ENCODE measurements around the gene ZNF705A. TPM values are rescaled to one million over a fixed set of nuclear protein-coding genes. Genes with fewer than 3 reads are reported as not detected.
A peak's percentile ranks its signal among the peaks of the same experiment; 100 is the strongest.
"Not testable (repeated sequence)": the region's sequence is repeated elsewhere in the genome, so short reads cannot be mapped to it uniquely, and the experiment has no call there.

The ZNF705A gene
- total and polyA plus RNA-seq, 7 donors, result 0.01 TPM; not detected in 6

DNA sequence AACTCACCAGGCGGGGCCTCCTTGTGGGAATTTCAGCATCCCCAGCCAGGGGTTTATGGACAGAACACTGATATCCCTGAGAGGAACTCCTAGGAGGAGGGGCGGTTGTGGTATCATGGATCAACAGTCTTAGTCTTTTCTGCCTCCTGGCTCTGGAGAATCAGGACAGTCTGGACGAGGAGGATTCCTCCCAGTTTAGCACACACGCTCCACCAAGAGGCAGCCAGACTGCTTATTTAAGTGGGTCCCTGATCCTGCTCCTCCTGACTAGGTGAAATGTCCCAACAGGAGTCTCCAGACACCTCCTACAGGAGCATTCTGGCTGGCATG is 10.4 kb upstream of the ZNF705A start:
- DNase-seq, result no peak
- peak overlapping the region; percentile 46 for H3K27ac ChIP-seq
- ATAC-seq, result no peak
- H3K9me3 ChIP-seq, result no peaks in the 10 kb centered on the region
- 12 to 27% (median 23%) methylated on average over 4 of the region's 4 CpGs for WGBS, 3 donors
- TF ChIP-seq, protein P1, sequence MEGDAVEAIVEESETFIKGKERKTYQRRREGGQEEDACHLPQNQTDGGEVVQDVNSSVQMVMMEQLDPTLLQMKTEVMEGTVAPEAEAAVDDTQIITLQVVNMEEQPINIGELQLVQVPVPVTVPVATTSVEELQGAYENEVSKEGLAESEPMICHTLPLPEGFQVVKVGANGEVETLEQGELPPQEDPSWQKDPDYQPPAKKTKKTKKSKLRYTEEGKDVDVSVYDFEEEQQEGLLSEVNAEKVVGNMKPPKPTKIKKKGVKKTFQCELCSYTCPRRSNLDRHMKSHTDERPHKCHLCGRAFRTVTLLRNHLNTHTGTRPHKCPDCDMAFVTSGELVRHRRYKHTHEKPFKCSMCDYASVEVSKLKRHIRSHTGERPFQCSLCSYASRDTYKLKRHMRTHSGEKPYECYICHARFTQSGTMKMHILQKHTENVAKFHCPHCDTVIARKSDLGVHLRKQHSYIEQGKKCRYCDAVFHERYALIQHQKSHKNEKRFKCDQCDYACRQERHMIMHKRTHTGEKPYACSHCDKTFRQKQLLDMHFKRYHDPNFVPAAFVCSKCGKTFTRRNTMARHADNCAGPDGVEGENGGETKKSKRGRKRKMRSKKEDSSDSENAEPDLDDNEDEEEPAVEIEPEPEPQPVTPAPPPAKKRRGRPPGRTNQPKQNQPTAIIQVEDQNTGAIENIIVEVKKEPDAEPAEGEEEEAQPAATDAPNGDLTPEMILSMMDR (IDR thresholded peaks at IDR 0.05), result no peak
- H3K27me3 ChIP-seq (ENCODE audit: insufficient read depth in 3 of 3, low read length in 2 of 3), result peaks cover 0 to 4% (median 0%) of the 10 kb centered on the region in 3 donors
- H3K4me1 ChIP-seq, result no peaks in the 10 kb centered on the region
- H3K36me3 ChIP-seq (ENCODE audit: insufficient read depth in 1 of 2, low read depth in 1 of 2), result no peaks in the 10 kb centered on the region
- intact Hi-C loops (cut with DNase I), result no loop called here
- H3K4me3 ChIP-seq, result peak overlapping the region; percentile 39

DNA sequence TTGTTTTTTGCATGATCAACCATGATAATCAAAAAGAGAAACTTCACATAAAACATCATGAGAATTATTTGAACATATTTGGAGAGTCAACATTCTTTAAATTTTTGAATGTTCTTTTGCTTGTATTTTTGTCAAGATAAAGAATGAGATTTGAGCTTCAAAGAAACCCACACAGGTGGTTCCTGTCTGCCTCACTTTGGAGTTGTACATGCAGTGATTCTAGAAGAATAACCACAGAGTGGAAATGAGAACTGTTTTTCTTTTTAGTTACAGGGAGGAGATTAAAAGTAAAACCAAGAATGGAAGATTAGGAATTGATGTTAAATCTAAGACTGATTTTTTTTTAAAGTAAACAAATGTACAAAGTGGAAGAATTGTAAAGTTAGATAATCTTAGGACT is 2.3 kb upstream of the ZNF705A start:
- H3K36me3 ChIP-seq (ENCODE audit: insufficient read depth in 1 of 2, low read depth in 1 of 2), result no peaks in the 10 kb centered on the region
- TF ChIP-seq, protein P1 (IDR thresholded peaks at IDR 0.05), result no peak
- no peak overlapping the region for H3K4me3 ChIP-seq
- H3K27ac ChIP-seq, result no peak overlapping the region
- no peak for ATAC-seq
- intact Hi-C loops (cut with DNase I), result no loop called here
- no peaks in the 10 kb centered on the region for H3K9me3 ChIP-seq
- H3K27me3 ChIP-seq (ENCODE audit: insufficient read depth in 3 of 3, low read length in 2 of 3), result peaks cover 0 to 4% (median 0%) of the 10 kb centered on the region in 3 donors
- DNase-seq, result no peak
- H3K4me1 ChIP-seq, result no peaks in the 10 kb centered on the region

DNA sequence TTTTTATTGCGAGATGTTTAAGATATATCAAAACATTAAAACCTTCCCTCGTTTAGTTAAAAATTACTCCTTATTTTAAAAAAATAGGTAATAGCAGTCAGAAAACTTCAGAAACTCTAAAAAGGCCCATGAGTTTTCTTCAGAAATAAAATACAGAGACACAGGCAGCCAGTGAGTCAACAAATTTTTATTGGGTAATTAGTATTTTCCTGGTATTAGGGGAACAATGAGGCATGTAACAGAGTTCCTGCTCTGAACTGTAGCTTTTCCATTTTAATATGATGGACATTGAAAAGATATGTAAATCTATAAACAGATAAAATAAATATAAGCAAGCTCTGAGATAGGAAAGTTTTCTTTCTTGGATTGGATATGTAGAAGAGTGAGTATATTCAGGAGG is 399 bp upstream of the ZNF705A start:
- Histone ChIP-seq H3K9me3 (no peaks in the 10 kb centered on the region), H3K4me1 (no peaks in the 10 kb centered on the region), H3K36me3 (ENCODE audit: insufficient read depth in 1 of 2, low read depth in 1 of 2) (no peaks in the 10 kb centered on the region), H3K27ac (no peak overlapping the region), H3K27me3 (ENCODE audit: insufficient read depth in 3 of 3, low read length in 2 of 3) (peaks cover 0 to 4% (median 0%) of the 10 kb centered on the region in 3 donors), H3K4me3 (no peak overlapping the region)
- TF ChIP-seq, protein P1 (IDR thresholded peaks at IDR 0.05), result no peak
- 94 to 96% (median 94%) methylated on average over 2 of the region's 2 CpGs for WGBS, 3 donors
- intact Hi-C loops (cut with DNase I), result no loop called here
- no peak for DNase-seq
- no peak for ATAC-seq

GRCh38 chr12:8157484-8158198 is 826 bp downstream of the ZNF705A start:
- Histone ChIP-seq H3K36me3 (ENCODE audit: insufficient read depth in 1 of 2, low read depth in 1 of 2) (no peaks in the 10 kb centered on the region), H3K9me3 (no peaks in the 10 kb centered on the region), H3K27ac (no peak overlapping the region), H3K27me3 (ENCODE audit: insufficient read depth in 3 of 3, low read length in 2 of 3) (peaks cover 0 to 4% (median 0%) of the 10 kb centered on the region in 3 donors), H3K4me3 (no peak overlapping the region), H3K4me1 (no peaks in the 10 kb centered on the region)
- ATAC-seq (no peak), DNase-seq (no peak)
- TF ChIP-seq, protein P1 (IDR thresholded peaks at IDR 0.05), result no peak
- intact Hi-C loops (cut with DNase I), result no loop called here

DNA sequence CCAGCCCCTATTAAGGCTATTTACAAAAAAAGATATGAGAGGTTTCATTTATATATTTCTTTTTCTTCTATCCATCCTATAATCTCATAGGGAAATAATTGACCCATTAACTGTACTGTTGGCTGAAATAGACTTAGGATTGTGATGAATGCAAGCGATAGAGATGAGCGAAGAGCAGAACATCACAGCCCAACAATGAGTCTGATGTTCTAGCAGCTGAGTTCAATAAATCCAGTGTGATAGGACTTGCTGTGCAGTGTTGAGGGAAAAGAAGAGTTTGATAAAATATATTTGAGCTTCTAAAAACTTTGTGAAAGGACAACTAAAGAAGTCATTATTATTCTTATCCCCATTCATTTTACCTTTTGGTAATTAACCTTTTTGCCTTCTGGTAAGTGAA is 16.1 kb downstream of the ZNF705A start:
- WGBS, 3 donors, result 91 to 97% (median 93%) methylated on average over 2 of the region's 2 CpGs
- H3K27me3 ChIP-seq (ENCODE audit: insufficient read depth in 3 of 3, low read length in 2 of 3); H3K9me3 ChIP-seq; intact Hi-C loops (cut with DNase I); H3K36me3 ChIP-seq (ENCODE audit: insufficient read depth in 1 of 2, low read depth in 1 of 2); H3K4me3 ChIP-seq; ATAC-seq; H3K27ac ChIP-seq; DNase-seq; H3K4me1 ChIP-seq: not testable (repeated sequence)
